Uterus (tissue), 4 donors: Measurements from ENCODE around the gene PAX2. TPM values are rescaled to one million over a fixed set of nuclear protein-coding genes. Genes with fewer than 3 reads are reported as not detected.
"Not testable (repeated sequence)": the region's sequence is repeated elsewhere in the genome, so short reads cannot be mapped to it uniquely, and the experiment has no call there.

Source experiments
- DNase-seq, 2 donors: peaks; one replicate each; pipeline ENCODE4 v3.0.0-alpha.2; 2019 to 2020
- H3K27ac ChIP-seq, 2 donors: fragments of 200-600 bp; sonication (generic); 1 replicate in 1 of 2; 2 replicates in 1 of 2; pipeline ENCODE4 v1.5.1; 2016 to 2018
- H3K27me3 ChIP-seq, 2 donors: fragments of 200-600 bp; sonication (generic); one replicate each; pipeline ENCODE4 v1.5.1; 2018 to 2019; ENCODE audit warnings: control low read depth in 1 of 2
- H3K36me3 ChIP-seq, 2 donors: fragments of 200-600 bp; sonication (generic); one replicate each; pipeline ENCODE4 v1.5.1; 2019; ENCODE audit warnings: control low read depth in 1 of 2
- H3K4me1 ChIP-seq, 2 donors: fragments of 200-600 bp; sonication (generic); one replicate each; pipeline ENCODE4 v1.5.1; 2018 to 2019; ENCODE audit warnings: control low read depth in 1 of 2
- H3K4me3 ChIP-seq, 2 donors: fragments of 200-600 bp; sonication (generic); 1 replicate in 1 of 2; 2 replicates in 1 of 2; pipeline ENCODE4 v1.5.1; 2018 to 2019; ENCODE audit warnings: mild to moderate bottlenecking in 1 of 2
- H3K9me3 ChIP-seq, 2 donors: fragments of 200-600 bp; sonication (generic); one replicate each; pipeline ENCODE4 v1.5.1; 2019; ENCODE audit warnings: control low read depth in 1 of 2
- CTCF ChIP-seq, 4 experiments: fragments of 200-600 bp in 2 of 4; fragments of 450-650 bp in 2 of 4; sonication (generic) in 2 of 4; IDR thresholded peaks; one replicate each; pipeline ENCODE4 v1.5.1; 2016 to 2019; ENCODE audit warnings: antibody characterized with exemption in 4 of 4, mild to moderate bottlenecking in 2 of 4, moderate library complexity in 1 of 4
- POLR2A ChIP-seq, 2 donors: fragments of 450-650 bp; IDR thresholded peaks; one replicate each; pipeline ENCODE4 v1.6.1; 2016; ENCODE audit warnings: antibody characterized with exemption in 2 of 2, mild to moderate bottlenecking in 1 of 2, moderate library complexity in 1 of 2
- intact Hi-C: fragments of 100-400 bp; cut with DNase I; formaldehyde crosslinking; loops from one replicate; pipeline ENCODE4 v1.15.1; 2023; ENCODE audit warnings: low total_unique reads
- total RNA-seq, 4 donors: library from RNA; depleted of rRNA in 3 of 4; stranded (reverse); fragments of >200 nt in 3 of 4; gene quantifications; one replicate each; pipeline versions ENCODE4 v1.1.0 to v1.2.4, GENCODE V29; 2014 to 2023
- donor health status: DM: yes; HTN: yes; CAD: no.

Gene PAX2
- 10 to 100 TPM in 2 of 4 donors, under 1 TPM in 1, not detected in 1; 0.64 to 39.7 (median 21.3) TPM for total RNA-seq

GRCh38 chr10:100744987-100745881 lies at the start of gene PAX2:
Gene PAX2, plus strand, starts transcription at chr10:100745582. Its CDS starts 679 bp downstream, at chr10:100746261.
- DNase-seq, result no peak
- Histone ChIP-seq H3K4me3 (peak within 1 kb of the TSS in 1 of 2 donors; percentile 18), H3K27me3 (peaks cover 25 to 93% of the 10 kb centered on the region in 2 donors), H3K4me1 (peaks cover 0 to 31% of the 10 kb centered on the region in 2 donors), H3K9me3 (no peaks in the 10 kb centered on the region), H3K27ac (no peak within 1 kb of the TSS), H3K36me3 (no peaks in the 10 kb centered on the region)
- TF ChIP-seq POLR2A (IDR thresholded peaks at IDR 0.05), result no peak
- no peak for TF ChIP-seq CTCF (IDR thresholded peaks at IDR 0.05)
- intact Hi-C loops, result no loop called here

DNA sequence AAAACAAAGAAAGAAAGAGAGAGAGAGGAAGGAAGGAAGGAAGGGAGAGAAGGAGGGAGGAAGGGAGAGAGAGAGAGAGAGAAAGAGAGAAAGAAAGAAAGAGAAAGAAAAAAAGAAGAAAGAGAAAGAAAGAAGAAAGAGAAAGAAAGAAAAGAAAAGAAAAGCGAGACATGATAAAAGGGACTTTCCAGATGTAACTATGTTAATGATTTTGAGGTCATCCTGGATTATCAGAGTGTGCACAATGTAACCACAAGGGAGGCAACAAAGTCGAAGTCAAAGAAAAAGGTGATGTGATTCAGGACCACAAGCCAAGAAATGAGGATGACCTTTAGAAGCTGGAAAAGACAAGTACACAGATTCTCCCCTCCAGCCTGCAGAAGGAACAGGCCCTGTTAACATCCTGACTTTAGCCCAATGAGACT lies 48.9 kb upstream of the PAX2 start:
- intact Hi-C loops, result no loop called here
- no peaks in the 10 kb centered on the region for H3K27me3 ChIP-seq

DNA sequence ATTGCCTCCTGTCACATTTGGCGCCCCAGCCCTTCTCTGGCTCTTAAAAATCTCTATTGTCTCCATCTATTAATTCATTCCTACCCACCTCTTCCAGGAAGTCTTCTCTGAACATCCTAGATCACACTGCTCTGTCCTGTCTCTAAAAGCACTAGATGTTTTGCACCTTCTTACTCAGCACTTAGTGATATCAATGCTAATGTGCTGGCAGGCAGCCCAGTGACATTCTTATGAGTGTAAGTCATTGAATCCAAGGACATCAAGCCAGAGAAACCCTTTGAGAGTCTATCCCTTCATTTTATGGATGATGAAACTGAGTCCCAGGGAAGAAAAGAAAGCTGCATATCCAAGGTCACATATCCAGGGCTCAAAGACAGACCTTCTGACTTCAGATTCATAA lies 48.3 kb upstream of the PAX2 start:
- H3K36me3 ChIP-seq, result no peaks in the 10 kb centered on the region
- TF ChIP-seq POLR2A (IDR thresholded peaks at IDR 0.05), result no peak
- no peak for TF ChIP-seq CTCF (IDR thresholded peaks at IDR 0.05)
- no peaks in the 10 kb centered on the region for H3K4me1 ChIP-seq
- intact Hi-C loops, result no loop called here
- no peak for DNase-seq
- H3K27me3 ChIP-seq, result no peaks in the 10 kb centered on the region
- H3K27ac ChIP-seq, result no peak overlapping the region
- H3K9me3 ChIP-seq, result no peaks in the 10 kb centered on the region
- H3K4me3 ChIP-seq, result no peak overlapping the region

More for the DNA sequence above, 48.9 kb upstream of the PAX2 start:
- no peak for DNase-seq
- Histone ChIP-seq H3K4me3 (no peak overlapping the region), H3K27ac (no peak overlapping the region), H3K4me1 (no peaks in the 10 kb centered on the region), H3K36me3 (no peaks in the 10 kb centered on the region), H3K9me3 (no peaks in the 10 kb centered on the region)
- no peak for TF ChIP-seq POLR2A (IDR thresholded peaks at IDR 0.05)
- TF ChIP-seq CTCF (IDR thresholded peaks at IDR 0.05), result no peak

GRCh38 chr10:100697631-100698030 lies 47.8 kb upstream of the PAX2 start:
- intact Hi-C loops, result no loop called here
- no peaks in the 10 kb centered on the region for H3K36me3 ChIP-seq
- H3K9me3 ChIP-seq, result no peaks in the 10 kb centered on the region
- DNase-seq, result no peak
- no peak overlapping the region for H3K4me3 ChIP-seq
- H3K27me3 ChIP-seq, result no peaks in the 10 kb centered on the region
- no peaks in the 10 kb centered on the region for H3K4me1 ChIP-seq
- H3K27ac ChIP-seq, result no peak overlapping the region
- TF ChIP-seq CTCF (IDR thresholded peaks at IDR 0.05) (no peak), POLR2A (IDR thresholded peaks at IDR 0.05) (no peak)

DNA sequence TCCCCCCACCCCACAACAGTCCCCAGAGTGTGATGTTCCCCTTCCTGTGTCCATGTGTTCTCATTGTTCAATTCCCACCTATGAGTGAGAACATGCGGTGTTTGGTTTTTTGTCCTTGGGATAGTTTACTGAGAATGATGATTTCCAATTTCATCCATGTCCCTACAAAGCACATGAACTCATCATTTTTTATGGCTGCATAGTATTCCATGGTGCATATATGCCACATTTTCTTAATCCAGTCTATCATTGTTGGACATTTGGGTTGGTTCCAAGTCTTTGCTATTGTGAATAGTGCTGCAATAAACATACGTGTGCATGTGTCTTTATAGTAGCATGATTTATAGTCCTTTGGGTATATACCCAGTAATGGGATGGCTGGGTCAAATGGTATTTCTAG lies 43.7 kb upstream of the PAX2 start:
- H3K4me3 ChIP-seq, H3K27me3 ChIP-seq, H3K27ac ChIP-seq, H3K36me3 ChIP-seq, H3K9me3 ChIP-seq, H3K4me1 ChIP-seq, intact Hi-C loops, DNase-seq: not testable (repeated sequence)
